HG03457 (cell line): ENCODE measurements around the gene PRR23B.

Source experiments
- ATAC-seq: cut with Tn5 transposase; IDR thresholded peaks from one replicate; pipeline ENCODE4 v1.9.1; 2021; ENCODE audit warnings: moderate number of reproducible peaks; ENCODE audit not compliant: unreplicated experiment

PRR23B gene

GRCh38 chr3:138975351-138975750, 45.4 kb downstream of the PRR23B start:
- ATAC-seq = no peak

- ATAC-seq = no peak
Observed at GRCh38 chr3:138974462-138974861, 46.3 kb downstream of the PRR23B start.

DNA sequence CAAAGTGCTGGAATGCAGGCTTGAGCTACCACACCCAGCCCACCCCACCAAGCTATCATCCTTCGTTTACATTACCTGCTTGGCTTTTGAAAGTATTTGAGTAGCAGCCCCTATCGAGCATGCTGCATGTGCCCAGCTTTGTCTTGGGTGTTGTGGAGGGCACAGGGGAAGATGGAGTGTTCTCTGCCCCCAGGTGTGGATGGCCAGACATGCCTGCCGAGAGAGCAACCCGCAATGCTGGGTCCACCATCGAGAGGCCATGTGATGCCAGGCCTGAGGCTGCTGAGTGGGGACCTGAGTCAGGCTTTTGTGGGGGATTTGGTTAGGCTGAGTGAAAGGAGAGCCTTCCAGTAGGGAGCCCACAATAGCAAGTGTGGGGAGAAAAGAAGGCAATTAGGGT, 47.8 kb downstream of the PRR23B start:
- ATAC-seq = no peak

- ATAC-seq = no peak
Observed at GRCh38 chr3:138971766-138972320, 48.9 kb downstream of the PRR23B start.
